ENCODE data around the gene CMC4.
A peak's percentile ranks its signal among the peaks of the same experiment; 100 is the strongest.

Gene CMC4

DNA sequence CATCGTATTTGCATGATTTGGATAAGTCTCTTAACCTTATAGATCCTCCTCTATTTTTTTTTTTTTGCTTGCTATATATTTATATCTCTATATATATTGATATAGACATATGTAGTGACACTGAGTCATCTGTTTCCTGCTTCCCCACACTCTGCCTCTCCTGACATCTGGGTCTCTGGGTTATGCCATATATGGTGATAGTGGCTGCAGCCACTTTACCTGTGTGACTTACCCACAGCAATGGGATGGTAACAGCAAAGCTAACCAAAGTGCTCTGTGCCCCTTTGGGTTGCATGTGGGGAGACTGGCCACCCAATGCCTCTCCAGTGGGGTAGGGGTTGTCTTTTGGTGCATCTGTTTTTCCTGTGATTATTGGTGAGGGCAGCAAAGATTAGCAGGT, 14.5 kb downstream of the CMC4 start:
- in situ Hi-C loops (cut with MboI; ENCODE audit: low pct_unique_long_range_greater_than_20kb, low sequenced_read_pairs) = no loop called here

DNA sequence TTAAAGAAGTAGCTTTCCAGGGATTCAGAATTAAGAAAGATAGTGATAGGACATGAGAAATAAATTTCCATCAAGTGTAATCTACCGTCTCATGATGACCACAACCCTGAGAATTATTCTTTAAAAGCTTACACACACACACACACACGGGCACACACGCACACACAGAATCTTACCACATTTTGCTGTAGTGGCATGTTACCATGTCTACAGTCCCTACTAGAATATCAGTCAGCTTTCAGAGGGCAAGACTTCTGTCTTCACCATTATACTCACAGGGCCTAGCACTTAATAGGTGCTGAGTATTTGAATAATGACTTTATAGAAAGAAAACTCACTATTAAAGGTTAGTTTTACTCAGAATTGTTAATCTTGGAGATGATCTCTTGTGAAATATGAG, 15.4 kb downstream of the CMC4 start:
- in situ Hi-C loops (cut with MboI; ENCODE audit: low pct_unique_long_range_greater_than_20kb, low sequenced_read_pairs) = no loop called here
- no peak for DNase-seq

More for the DNA sequence above, 14.5 kb downstream of the CMC4 start:
- no peak for DNase-seq

DNA sequence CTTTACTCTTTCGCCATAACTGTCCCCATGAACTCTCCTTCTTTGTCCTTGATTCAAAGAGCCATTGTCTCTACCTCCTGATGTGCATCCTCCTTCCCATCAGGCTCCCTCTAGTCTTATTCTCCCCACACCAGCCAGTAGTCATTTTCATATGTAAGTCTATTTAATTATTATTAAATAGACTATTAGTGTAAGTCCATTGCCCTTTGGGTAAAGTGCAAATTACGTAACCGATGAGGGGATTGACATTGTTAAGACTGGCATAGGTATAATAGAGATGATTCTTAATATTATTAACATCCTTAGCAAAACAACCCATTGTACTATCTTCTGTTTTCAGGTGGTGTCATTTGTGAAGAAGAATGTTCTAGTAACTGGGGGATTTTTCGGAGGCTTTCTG, 16.7 kb downstream of the CMC4 start:
- no peak for DNase-seq
- in situ Hi-C loops (cut with MboI; ENCODE audit: low pct_unique_long_range_greater_than_20kb, low sequenced_read_pairs) = no loop called here

DNA sequence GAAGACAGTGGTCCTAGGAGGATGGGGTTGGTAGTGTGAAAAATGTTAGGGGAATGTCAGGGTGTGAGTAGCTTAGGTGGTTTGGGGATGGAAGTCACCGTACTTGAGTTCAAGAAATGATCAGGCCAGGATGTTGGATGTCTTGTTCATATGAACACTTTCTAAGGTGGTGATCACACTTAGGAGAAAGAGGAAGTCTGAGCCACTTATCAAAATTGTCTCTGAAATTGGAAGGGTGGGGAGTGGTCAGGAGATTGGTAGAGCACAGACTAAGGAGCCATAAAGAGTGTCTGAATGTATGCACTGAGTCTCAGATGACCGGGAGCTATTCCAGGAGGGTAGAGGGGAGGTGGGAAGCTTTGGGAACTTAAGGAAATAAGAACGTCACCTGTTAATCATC, 17.3 kb downstream of the CMC4 start:
- no peak for DNase-seq
- in situ Hi-C loops (cut with MboI; ENCODE audit: low pct_unique_long_range_greater_than_20kb, low sequenced_read_pairs) = no loop called here

DNA sequence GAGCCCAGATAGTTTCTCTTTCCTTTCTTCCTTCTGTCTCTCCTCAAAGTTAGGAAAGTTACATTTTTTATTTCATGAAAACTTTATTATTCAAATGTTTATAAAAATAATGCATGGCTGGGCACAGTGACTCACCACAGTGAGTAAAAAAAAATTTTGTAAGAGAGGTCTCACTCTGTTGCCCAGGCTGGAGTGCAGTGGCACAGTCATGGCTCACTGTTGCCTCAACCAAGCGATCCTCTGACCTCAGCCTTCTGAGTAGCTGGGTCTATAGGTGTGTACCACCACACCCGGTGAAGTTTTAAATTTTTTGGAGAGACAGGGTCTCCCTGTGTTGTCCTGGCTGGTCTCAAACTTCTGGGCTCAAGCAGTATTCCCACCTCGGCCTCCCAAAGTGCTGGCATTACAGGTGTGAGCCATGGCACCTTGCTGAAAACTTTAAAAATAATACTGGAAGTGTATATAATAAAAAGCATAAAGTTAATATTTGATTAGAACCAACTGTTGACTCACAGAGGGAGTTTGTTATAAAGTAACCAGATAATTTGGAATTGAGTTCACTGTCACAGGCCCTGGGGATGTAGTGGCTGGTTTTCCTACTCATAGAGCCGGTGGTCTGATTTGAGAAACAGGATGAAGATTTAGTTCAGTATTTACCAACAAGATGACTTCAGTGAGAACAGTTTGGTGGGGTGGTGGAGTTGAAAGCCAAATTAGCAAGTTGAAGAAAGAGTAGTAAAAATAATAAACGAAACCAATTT, 18.0 kb downstream of the CMC4 start:
- DNase-seq = no peak
- in situ Hi-C loops (cut with MboI; ENCODE audit: low pct_unique_long_range_greater_than_20kb, low sequenced_read_pairs) = no loop called here

DNA sequence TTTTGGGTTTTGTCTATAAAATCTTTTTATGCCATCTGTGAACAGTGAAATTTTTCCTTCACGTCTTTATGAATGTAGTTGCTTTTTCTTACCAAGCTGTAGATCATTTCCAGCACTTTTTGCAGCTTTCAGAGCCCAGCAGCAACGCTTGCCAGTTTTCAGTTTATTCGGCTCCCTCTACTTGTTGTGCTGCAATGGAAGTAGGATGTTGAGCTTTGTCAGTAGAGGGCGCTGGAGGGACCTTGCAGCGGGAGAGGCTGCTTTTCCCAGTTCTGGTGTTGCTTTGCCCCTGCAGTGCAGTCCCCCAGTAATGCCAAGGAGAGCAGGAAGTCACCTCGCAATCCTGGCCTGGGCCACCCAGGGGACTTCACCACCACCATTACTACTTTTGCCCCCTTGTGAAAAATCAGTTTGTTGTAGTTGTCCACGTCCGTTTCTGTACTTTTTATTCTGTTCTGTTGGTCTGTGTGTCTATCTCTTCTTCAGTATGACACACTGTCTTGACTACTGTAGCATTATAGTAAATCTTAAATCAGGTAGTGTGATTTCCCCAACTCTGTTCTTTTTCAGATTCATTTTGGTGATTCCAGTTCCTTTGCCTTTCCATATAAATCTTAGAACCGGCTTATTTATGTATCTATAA, 21.8 kb downstream of the CMC4 start:
- in situ Hi-C loops (cut with MboI; ENCODE audit: low pct_unique_long_range_greater_than_20kb, low sequenced_read_pairs) = no loop called here

DNA sequence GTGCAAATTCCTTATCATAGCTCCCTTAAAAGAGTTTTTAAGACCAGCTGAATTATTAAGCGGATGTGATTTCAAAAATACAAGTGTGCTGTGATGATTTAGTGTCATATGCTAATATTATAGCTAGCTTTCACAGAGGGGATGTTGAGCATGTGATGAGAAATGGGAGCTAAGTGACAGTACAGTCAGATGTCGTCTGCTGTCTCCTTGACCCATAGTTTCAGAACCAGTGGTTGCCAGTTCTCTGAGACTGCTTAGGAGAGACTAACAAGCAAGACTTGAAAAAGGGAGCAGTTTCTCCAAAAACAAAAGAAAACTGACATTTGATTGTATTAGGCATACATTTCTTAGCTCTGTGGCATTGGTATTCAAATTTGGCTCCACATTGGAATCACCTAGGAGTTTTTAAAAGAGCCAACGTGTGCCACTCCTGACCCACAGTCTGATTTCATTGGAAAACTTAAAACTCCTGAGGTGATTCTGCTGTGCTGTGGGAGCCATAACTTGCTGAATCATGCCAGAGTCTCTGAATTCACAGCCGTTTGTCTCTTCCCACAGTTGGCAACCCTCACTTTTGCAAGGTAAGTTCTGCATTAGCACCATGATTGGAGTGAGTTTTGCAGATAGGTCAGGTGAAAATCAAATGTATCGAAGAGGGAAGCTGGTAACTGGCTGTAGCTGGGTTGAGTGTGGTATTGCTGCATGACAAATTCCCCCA, 24.0 kb downstream of the CMC4 start:
- in situ Hi-C loops (cut with MboI; ENCODE audit: low pct_unique_long_range_greater_than_20kb, low sequenced_read_pairs) = no loop called here
- no peak for DNase-seq

More for the DNA sequence above, 21.8 kb downstream of the CMC4 start:
- DNase-seq = peak; percentile 80

DNA sequence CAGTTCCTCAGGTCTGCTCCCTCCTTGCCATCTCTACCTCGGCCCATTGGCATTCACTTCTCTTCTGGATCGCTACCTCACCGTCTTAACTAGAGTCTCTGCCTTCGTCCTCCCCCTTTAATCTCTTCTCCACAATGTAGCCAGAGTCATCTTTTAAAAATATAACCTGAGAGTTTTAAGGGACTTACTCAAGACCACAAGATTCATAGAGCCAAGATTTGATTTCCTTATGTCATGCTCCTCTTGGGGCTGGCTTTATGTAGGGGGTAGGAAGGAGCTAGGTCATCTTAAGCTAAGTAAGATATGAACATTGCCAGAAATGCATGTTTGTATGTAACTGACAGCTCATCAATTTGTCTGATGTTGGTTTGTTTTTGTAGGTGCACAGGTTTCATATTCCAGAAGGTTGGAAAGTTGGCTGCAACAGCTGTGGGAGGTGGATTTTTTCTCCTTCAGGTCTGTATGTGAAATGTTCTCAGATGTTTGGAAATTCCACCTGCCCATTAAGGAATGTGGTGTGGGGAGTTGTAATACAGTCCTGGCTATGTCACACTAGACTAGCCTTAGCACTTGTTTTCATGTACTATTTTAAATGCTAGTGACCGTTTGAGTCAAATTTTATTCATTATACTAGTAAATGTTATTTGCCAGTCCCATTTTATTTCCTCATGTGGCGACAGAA, 24.7 kb downstream of the CMC4 start:
- no peak for DNase-seq
- in situ Hi-C loops (cut with MboI; ENCODE audit: low pct_unique_long_range_greater_than_20kb, low sequenced_read_pairs) = no loop called here

DNA sequence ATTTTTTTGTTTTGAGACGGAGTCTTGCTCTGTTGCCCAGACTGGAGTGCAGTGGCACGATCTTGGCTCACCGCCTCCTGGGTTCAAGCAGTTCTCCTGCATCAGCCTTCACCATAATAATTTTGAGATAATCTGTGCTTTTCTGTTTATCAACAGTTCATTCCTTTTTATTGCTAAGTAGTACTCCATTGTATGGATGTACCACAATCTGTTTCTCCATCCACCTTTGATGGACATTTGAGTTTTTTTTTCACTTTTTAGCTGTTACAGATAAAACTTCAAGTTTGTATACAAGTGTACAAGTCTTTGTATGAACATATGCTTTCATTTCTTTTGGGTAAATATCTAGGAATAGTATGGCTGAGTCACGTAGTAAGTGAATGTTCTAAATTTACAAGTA, 35.2 kb downstream of the CMC4 start:
- in situ Hi-C loops (cut with MboI; ENCODE audit: low pct_unique_long_range_greater_than_20kb, low sequenced_read_pairs) = no loop called here
- no peak for DNase-seq

DNA sequence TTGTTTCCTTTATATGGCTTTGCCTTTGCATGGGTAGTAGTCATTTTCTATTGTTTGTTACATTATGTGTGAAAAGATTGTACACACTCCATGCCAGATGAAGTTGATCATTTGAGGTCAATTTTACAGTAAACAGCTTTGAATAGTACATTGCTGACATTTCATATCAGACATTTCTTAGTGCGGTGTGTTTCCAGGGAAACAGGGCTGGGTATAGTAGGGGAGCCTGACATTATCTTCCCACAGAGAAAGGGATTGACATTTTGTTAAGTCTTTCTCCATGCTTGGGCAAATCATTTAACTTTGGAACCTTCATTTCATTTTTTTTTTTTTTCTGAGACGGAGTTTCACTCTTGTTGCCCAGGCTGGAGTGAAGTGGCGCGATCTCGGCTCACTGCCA, 39.3 kb downstream of the CMC4 start:
- in situ Hi-C loops (cut with MboI; ENCODE audit: low pct_unique_long_range_greater_than_20kb, low sequenced_read_pairs) = no loop called here
- DNase-seq = no peak

DNA sequence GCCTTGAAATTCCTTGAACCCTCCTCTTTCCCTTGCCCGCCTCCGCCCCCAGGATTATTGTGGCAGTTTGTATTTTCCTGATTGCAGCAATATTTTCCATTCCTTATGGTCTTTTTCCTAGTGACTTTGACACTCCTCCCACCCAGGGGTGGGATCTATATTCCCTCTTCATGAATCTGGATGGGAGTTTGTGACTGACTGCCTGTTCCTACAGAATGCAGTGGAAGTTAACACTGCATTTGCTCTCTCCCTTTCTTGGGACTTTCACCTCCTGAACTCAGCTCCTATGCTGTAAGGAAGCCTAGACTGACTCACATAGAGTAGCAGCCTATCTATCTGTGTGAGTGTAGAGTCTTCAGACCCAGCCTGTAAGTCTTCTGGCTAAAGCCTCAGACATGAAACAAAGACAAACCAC, 42.1 kb downstream of the CMC4 start:
- in situ Hi-C loops (cut with MboI; ENCODE audit: low pct_unique_long_range_greater_than_20kb, low sequenced_read_pairs) = no loop called here
- DNase-seq = no peak

DNA sequence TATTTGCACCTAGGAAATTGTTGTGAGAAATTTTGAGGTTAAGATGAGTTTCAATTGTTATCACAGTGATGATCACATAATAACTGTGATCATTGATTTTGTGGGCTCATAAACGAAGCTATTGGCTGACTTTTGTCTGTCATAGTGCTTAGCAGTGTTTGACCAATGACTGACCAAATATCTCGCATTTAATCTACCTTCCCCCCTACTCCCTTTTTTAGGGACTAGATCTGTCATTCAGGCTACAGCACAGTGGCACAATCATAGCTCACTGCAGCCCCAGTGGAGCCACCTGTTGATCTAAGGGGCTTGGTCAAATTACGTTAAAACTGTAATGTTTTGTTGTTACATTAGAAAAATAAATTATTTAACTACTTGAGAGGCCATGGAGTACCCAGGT, 42.8 kb downstream of the CMC4 start:
- no peak for DNase-seq
- in situ Hi-C loops (cut with MboI; ENCODE audit: low pct_unique_long_range_greater_than_20kb, low sequenced_read_pairs) = no loop called here

DNA sequence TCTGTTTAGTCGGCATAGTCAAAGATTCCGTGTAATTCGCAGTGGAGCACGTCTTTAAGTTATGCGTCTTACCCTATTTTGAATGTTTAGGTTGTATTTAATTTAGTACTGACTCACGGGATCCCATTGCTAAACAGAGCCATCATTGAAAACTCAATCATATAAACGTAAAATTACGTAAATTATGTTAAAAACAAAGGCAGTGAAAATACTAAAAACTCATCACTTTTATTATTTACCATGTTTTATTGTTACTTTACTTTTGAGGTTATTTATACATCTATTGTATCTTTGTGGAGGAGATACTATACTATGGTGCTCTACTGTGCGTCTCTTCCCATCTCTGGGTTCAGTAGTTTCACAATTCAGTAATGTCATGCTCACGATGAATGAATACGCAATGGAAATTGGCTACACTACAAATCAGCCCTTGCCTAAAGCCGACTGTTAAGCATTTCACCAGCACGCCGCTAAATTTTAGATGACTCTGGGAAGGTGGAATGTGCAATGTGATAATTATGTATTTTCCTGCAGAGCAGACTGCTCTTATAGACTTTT, 43.3 kb downstream of the CMC4 start:
- in situ Hi-C loops (cut with MboI; ENCODE audit: low pct_unique_long_range_greater_than_20kb, low sequenced_read_pairs) = no loop called here
- peak; percentile 51 for DNase-seq

DNA sequence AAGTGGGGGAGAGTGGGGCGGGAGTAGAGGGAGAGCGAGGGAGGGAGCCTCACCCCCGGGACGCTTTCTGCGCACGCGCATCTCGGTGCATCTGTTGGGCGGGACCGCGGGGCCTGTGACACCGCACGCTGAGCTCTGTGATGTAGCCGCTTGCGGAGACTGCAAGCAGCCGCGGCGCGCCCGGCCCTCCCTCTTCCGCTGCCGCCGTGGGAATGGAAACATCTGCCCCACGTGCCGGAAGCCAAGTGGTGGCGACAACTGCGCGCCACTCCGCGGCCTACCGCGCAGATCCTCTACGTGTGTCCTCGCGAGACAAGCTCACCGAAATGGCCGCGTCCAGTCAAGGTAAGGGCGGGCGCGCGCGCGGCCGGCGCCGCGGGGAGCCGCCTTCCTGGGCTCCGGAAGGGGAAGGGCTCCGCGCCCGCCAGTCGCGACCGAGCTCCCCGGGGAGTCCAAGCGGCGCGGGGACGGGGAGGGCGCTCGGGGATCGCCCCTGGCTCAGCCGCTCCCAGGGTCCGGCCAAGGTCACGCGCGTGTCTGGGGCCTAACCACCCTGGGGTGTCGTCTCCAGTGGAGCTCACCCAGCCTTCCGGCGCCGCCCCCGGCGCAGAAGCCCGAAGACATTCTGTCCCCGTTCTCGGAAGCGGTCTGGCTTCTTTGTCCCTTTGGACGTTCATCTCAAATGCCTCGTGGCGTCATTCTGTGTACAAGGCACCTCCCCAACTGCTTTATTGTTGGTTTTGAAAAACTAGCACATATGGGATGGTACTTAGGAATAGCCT, 44.0 kb downstream of the CMC4 start, which contains the start of gene FUNDC2:
Gene FUNDC2 (plus strand): TSS at position 118 of the 782 bp plus-strand sequence. CDS start 95 bp downstream, at position 213.
- in situ Hi-C loops (cut with MboI; ENCODE audit: low pct_unique_long_range_greater_than_20kb, low sequenced_read_pairs) = no loop called here
- DNase-seq = peak; percentile 99

DNA sequence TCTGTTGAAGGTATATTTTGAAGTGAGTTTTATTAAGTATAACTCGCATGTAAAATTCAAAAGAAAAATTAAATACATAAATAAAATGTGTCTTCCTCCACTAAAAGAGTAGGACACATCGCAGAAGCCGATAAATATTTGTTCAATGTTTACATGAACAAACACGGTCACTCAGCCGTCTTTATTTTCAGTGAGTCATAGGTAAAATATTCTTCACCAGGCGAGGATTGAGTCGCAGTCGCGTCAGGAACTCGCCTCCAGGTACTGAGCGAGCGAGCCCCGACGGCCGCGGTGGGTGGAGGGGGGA, 44.6 kb downstream of the CMC4 start:
- no peak for DNase-seq
- in situ Hi-C loops (cut with MboI; ENCODE audit: low pct_unique_long_range_greater_than_20kb, low sequenced_read_pairs) = no loop called here

DNA sequence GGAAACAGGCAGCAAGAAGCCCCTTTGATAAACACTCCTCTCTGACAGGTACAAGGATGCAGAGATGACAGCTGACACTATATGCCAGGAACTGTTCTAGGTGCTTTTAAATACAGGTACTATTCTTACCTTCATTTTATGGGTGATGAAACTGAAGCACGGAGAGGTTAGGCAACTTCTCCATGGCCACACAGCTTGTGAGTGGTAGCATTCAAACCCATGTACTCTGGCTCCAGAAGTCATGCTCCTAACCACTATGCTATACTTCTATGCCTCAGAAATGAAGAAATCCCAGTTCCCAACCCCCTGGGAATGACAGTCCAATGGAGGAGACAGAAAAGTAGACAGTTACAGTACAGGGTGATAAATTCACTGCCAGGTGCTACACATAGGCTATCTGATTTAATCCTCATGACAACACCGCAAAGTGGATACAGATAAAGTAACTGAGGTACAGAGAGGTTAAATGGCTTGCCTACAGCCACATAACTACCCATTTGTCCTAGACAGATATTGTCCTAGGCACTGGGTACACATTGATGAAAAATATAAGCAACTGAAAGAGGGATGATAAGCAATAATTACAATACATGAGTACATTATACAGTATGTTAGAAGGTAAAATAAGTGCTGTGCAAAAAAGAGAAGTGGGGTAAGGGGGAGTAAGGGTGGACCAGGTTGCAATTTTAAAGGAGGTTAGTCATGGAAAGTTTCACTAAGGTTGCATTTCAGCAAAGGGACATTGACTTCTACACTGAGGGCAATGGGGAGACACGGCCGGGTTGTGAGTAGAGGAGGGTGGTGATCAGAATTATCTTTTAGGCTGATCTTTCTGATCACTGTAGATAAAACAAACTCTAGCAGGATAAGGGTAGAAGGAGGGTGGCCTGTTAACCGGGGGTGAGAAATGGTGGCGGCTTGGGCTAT, 46.8 kb downstream of the CMC4 start:
- peak; percentile 25 for DNase-seq
- in situ Hi-C loops (cut with MboI; ENCODE audit: low pct_unique_long_range_greater_than_20kb, low sequenced_read_pairs) = no loop called here

DNA sequence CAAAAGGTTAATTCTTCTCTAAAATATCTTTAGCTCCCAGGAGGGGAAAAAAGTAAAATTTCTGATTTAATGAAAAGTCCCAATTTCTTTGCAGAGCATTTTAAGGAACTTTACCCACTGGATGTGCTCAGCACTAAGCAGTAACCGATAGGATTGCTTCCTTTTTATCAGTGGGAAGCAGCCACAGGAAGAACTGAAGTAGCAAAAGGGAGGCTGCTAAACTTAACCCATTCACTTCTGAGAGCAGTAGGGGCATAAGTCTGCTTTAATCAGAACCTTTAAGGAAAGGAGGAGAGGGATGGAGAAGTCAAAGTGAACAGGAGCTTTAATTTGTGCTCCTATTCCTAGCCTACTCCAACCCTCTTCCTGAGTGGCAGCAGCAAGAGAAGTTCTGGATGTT, 48.4 kb downstream of the CMC4 start, which contains the start of gene F8:
Gene F8 (minus strand): TSS at position 139 of the 400 bp plus-strand sequence. CDS start 171 bp downstream, outside the sequence.
- DNase-seq = peak; percentile 37
- in situ Hi-C loops (cut with MboI; ENCODE audit: low pct_unique_long_range_greater_than_20kb, low sequenced_read_pairs) = no loop called here

DNA sequence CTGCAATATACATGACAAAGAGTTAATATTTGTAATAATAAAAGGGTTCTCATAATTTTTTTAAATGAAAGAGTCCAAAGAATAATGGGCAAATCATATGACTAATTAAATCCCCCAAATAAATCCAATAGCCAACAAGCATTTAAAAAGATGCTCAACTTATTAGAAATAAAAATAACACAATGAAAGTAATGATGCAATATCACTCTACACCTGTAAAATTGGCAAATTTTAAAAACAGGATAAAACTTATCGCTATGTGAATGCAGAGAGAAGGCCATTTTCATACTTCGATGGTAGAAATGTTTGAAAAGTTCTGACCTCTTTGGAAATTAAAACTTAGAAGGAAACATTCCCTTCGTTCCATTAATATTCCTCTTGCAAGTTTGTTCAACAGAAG, 50.3 kb downstream of the CMC4 start:
- DNase-seq = no peak
- in situ Hi-C loops (cut with MboI; ENCODE audit: low pct_unique_long_range_greater_than_20kb, low sequenced_read_pairs) = no loop called here

Measured in KBM-7 (cell line).